D341Med (cell line): ENCODE measurements around the gene FHOD3.

Source experiments
- DNase-seq: peaks from one replicate; pipeline ENCODE4 v3.0.0; 2012; ENCODE audit warnings: low spot score

FHOD3 gene

GRCh38 chr18:36667811-36668210, 370.3 kb downstream of the FHOD3 start:
- no peak for DNase-seq

GRCh38 chr18:36668349-36668748, 370.8 kb downstream of the FHOD3 start:
- DNase-seq = no peak

GRCh38 chr18:36672437-36673344, 375.2 kb downstream of the FHOD3 start:
- no peak for DNase-seq

GRCh38 chr18:36673452-36673851, 375.9 kb downstream of the FHOD3 start:
- DNase-seq = no peak

GRCh38 chr18:36675076-36675475, 377.6 kb downstream of the FHOD3 start:
- DNase-seq = no peak

GRCh38 chr18:36675542-36675941, 378.0 kb downstream of the FHOD3 start:
- DNase-seq = no peak

GRCh38 chr18:36676629-36677028, 379.1 kb downstream of the FHOD3 start:
- DNase-seq = no peak

GRCh38 chr18:36680042-36680441, 382.5 kb downstream of the FHOD3 start:
- no peak for DNase-seq

GRCh38 chr18:36685580-36685979, 388.1 kb downstream of the FHOD3 start:
- DNase-seq = no peak

GRCh38 chr18:36688020-36688965, 390.8 kb downstream of the FHOD3 start:
- DNase-seq = peak; percentile 83

- DNase-seq = no peak
Observed at GRCh38 chr18:36692371-36692770, 394.9 kb downstream of the FHOD3 start.

GRCh38 chr18:36692921-36693332, 395.4 kb downstream of the FHOD3 start:
- peak; percentile 28 for DNase-seq

GRCh38 chr18:36693931-36694620, 396.6 kb downstream of the FHOD3 start:
- DNase-seq = peak; percentile 61

- DNase-seq = no peak
Observed at GRCh38 chr18:36695806-36696205, 398.3 kb downstream of the FHOD3 start.

GRCh38 chr18:36697905-36698304, 400.4 kb downstream of the FHOD3 start:
- no peak for DNase-seq

GRCh38 chr18:36700955-36701354, 403.4 kb downstream of the FHOD3 start:
- DNase-seq = no peak

GRCh38 chr18:36702401-36703013, 405.0 kb downstream of the FHOD3 start:
- no peak for DNase-seq

GRCh38 chr18:36704156-36704555, 406.6 kb downstream of the FHOD3 start:
- no peak for DNase-seq

GRCh38 chr18:36706134-36706881, 408.8 kb downstream of the FHOD3 start:
- DNase-seq = no peak

GRCh38 chr18:36708366-36708765, 410.9 kb downstream of the FHOD3 start:
- DNase-seq = no peak

GRCh38 chr18:36709315-36709714, 411.8 kb downstream of the FHOD3 start:
- no peak for DNase-seq
